Neural progenitor cell (in vitro differentiated cells): ENCODE data around the gene MTREX.

ENCODE experiments used
- EZH2 ChIP-seq: fragments of 200-600 bp; sonication (generic); IDR thresholded peaks from 2 replicates; pipeline ENCODE4 v1.6.1; 2017; ENCODE audit warnings: antibody characterized with exemption, mild to moderate bottlenecking, moderate library complexity
- EZH2phosphoT487 ChIP-seq: fragments of 200-600 bp; sonication (generic); IDR thresholded peaks from 2 replicates; pipeline ENCODE4 v1.6.1; 2017; ENCODE audit warnings: antibody characterized with exemption
- TF ChIP-seq, protein P1 (sequence below): fragments of 200-600 bp; sonication (generic); IDR thresholded peaks from 2 replicates; pipeline ENCODE4 v1.5.1; 2017; ENCODE audit warnings: antibody characterized with exemption, mild to moderate bottlenecking

- TF ChIP-seq EZH2: no peak
- TF ChIP-seq, protein P1, sequence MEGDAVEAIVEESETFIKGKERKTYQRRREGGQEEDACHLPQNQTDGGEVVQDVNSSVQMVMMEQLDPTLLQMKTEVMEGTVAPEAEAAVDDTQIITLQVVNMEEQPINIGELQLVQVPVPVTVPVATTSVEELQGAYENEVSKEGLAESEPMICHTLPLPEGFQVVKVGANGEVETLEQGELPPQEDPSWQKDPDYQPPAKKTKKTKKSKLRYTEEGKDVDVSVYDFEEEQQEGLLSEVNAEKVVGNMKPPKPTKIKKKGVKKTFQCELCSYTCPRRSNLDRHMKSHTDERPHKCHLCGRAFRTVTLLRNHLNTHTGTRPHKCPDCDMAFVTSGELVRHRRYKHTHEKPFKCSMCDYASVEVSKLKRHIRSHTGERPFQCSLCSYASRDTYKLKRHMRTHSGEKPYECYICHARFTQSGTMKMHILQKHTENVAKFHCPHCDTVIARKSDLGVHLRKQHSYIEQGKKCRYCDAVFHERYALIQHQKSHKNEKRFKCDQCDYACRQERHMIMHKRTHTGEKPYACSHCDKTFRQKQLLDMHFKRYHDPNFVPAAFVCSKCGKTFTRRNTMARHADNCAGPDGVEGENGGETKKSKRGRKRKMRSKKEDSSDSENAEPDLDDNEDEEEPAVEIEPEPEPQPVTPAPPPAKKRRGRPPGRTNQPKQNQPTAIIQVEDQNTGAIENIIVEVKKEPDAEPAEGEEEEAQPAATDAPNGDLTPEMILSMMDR: no peak
- TF ChIP-seq EZH2phosphoT487: no peak
These were observed 16.2 kb downstream of the MTREX start for GRCh38 chr5:55324006-55324405.
